Fibroblast of villous mesenchyme (primary cell): Measurements from ENCODE around the gene FOLR3. TPM values are rescaled to one million over a fixed set of nuclear protein-coding genes. Genes with fewer than 3 reads are reported as not detected.
"Not testable (repeated sequence)": the region's sequence is repeated elsewhere in the genome, so short reads cannot be mapped to it uniquely, and the experiment has no call there.

ENCODE experiments used
- DNase-seq: peaks from one replicate; pipeline ENCODE4 v3.0.0-alpha.2; 2010; ENCODE audit warnings: low read depth
- H3K4me3 ChIP-seq: 2 replicates; pipeline ENCODE4 v1.5.1; 2011; ENCODE audit warnings: low read depth, mild to moderate bottlenecking, low read length
- total RNA-seq: library from RNA; depleted of rRNA; stranded (reverse); fragments of >200 nt; gene quantifications from 2 replicates; pipeline ENCODE4 v1.2.3, GENCODE V29; 2012
- TF ChIP-seq, protein P1 (sequence below): IDR thresholded peaks from 2 replicates; pipeline ENCODE4 v1.5.1; 2012; ENCODE audit warnings: low read depth, mild to moderate bottlenecking, low read length; ENCODE audit not compliant: insufficient read depth

The FOLR3 gene
- total RNA-seq, 1 donor: 2.6 TPM

DNA sequence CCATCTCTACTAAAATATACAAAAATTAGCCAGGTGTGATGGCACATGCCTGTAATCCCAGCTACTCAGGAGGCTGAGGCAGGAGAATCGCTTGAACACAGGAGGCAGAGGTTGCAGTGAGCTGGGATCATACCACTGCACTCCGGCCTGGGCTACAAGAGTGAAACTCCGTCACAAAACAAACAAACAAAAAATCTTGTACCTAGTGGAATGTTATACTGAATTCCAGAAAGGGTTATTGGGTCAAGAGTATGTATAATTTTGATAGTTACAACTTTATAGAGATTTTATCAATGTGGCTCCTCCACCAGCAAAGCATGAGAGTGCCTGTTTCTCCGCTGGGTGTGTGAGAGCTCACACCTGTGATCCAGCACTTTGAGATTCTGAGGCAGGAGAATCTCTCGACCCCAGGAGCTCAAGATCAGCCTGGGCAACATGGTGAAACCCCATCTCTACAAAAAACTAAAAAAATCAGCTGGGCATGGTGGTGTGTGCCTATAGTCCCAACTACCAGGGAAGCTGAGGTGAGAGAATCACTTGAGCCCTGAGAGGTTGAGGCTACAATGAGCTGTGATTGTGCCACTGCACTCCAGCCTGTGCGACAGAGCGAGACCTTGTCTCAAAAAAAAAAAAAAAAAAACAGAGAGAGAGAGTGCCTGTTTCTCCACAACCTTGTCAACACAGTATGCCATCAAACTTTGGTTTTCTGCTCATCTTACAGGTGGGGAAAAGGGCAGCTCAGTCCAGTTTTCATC, 43.7 kb downstream of the FOLR3 start:
- DNase-seq: no peak
- TF ChIP-seq, protein P1, sequence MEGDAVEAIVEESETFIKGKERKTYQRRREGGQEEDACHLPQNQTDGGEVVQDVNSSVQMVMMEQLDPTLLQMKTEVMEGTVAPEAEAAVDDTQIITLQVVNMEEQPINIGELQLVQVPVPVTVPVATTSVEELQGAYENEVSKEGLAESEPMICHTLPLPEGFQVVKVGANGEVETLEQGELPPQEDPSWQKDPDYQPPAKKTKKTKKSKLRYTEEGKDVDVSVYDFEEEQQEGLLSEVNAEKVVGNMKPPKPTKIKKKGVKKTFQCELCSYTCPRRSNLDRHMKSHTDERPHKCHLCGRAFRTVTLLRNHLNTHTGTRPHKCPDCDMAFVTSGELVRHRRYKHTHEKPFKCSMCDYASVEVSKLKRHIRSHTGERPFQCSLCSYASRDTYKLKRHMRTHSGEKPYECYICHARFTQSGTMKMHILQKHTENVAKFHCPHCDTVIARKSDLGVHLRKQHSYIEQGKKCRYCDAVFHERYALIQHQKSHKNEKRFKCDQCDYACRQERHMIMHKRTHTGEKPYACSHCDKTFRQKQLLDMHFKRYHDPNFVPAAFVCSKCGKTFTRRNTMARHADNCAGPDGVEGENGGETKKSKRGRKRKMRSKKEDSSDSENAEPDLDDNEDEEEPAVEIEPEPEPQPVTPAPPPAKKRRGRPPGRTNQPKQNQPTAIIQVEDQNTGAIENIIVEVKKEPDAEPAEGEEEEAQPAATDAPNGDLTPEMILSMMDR: no peak

DNA sequence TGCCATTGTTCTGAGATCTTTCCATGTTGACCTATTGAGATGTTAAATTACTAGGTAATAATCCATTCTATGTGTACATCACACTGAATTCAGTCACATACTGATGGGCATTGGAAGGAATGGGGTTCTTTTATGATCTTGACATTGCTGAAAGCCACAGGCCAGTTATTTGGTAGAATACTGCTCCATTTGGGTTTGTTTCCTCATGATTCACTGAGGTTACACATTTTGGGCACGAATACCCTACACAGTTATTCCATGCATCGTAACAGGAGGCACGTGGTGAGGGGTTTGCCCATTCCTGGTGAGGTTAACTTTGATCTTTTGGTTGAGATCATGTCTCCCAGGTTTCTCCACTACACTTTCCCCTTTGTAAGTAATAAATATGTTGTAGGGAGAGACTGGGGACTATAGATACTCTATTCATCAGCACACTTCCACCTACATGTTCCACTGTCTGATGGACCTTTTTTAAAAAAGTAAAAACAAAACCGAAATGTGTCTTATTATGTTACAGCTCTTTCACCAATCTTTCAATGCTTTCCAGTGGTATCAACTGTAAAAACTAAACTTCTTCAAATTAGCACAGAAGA, 44.4 kb downstream of the FOLR3 start:
- TF ChIP-seq, protein P1: no peak
- no peak for DNase-seq

More for the DNA sequence above, 43.7 kb downstream of the FOLR3 start:
- H3K4me3 ChIP-seq: no peak overlapping the region

DNA sequence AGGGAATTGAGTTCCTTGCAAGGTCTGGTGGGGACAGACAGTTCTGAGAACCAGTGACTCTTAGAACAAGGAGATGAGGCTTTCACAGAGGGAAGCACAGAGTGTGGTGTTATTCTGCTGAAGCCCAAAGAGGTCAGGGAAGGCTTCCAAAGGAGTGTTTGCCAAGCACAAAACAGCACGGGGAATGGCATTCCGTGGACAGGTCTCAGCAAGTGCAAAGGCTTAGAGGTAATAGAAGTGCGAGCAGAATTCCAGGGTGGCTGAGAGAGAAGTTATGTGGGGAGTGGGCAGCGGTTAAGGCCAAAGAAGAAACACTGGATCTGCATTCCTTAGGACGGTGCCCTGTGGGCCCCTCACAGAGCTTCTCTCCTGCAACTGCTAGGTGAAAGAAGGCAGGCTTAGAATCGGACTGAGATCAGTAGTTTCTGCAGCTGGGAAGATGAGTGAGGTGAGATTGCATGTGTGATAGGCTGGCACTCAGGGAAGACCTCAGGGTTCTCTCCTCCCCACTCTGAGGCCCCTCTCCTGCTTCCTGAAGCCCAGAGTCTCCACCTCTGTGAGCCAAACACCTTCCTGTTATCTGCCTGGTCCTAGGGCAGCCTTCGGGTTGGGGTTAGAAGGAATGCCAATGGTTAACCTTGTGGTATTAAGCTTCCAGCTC, 45.5 kb downstream of the FOLR3 start:
- not testable (repeated sequence) for H3K4me3 ChIP-seq, DNase-seq

More for the DNA sequence above, 44.4 kb downstream of the FOLR3 start:
- no peak overlapping the region for H3K4me3 ChIP-seq

DNA sequence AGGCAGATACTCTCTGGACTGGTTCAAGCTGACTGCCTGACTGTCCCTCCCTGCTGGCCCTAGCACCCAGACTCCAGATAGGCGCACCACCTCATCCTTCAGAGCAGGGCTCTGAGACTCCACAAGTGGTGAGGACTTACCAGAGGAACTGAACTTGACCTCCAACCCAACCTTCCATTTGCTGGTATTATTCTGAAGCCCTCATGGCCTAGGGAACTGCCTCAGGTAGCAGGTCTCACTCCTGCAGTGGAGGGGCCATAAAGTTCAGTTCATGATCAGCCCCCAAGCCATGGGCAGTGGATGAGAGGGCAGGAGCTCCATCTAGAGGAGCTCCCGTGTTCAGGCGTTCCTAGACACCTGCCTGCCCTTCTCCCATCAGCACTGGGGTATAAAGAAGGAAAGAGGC, 46.0 kb downstream of the FOLR3 start:
- not testable (repeated sequence) for DNase-seq, H3K4me3 ChIP-seq
- TF ChIP-seq, protein P1: peak; percentile 25

DNA sequence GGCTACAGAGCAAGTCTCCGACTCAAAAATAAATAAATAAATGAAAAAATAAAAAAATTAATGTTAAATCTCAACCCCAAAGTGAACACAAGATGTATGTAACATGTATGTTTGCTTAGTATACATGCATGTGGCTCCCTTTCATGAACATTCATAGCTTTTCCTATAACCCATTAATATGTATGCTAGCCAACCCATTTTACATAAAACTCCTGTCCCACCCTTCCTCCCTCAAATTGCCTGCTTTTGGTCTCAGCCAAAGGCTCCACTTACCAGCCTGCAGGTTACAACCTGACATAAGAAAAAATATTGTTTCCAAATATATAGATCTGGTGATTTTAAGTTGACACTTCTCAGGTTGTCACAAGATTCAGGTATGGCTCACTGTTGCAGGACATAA, 52.7 kb downstream of the FOLR3 start:
- no peak for DNase-seq
- TF ChIP-seq, protein P1: no peak
- H3K4me3 ChIP-seq: no peak overlapping the region

Other genes with a start within 250 kb of the FOLR3 start
- 9.1 and 9.7 TPM in 2 replicates for gene XNDC1N, start 207.1 kb upstream of the FOLR3 start, total RNA-seq
- gene RNF121, start 206.7 kb upstream of the FOLR3 start, total RNA-seq: 24.5 and 27.2 TPM in 2 replicates
- gene IL18BP, start 136.8 kb upstream of the FOLR3 start, total RNA-seq: 2.6 and 4.2 TPM in 2 replicates
- 158 and 169 TPM in 2 replicates for gene NUMA1, start 55.2 kb upstream of the FOLR3 start, total RNA-seq
- 4.3 and 5.5 TPM in 2 replicates for gene LRRC51, start 54.9 kb upstream of the FOLR3 start, total RNA-seq
- gene LAMTOR1, start 32.4 kb upstream of the FOLR3 start, total RNA-seq: 155 and 174 TPM in 2 replicates
- gene TOMT, start 29.8 kb upstream of the FOLR3 start, total RNA-seq: not detected in 2 replicates
- 32.8 and 48.3 TPM in 2 replicates for gene ANAPC15, start 23.0 kb upstream of the FOLR3 start, total RNA-seq
- not detected in 2 replicates for gene FOLR1, start 56.4 kb downstream of the FOLR3 start, total RNA-seq
- not detected in 2 replicates for gene FOLR2, start 81.1 kb downstream of the FOLR3 start, total RNA-seq
- gene INPPL1, start 89.0 kb downstream of the FOLR3 start, total RNA-seq: 123 and 163 TPM in 2 replicates
- not detected in 2 replicates for gene PHOX2A, start 108.5 kb downstream of the FOLR3 start, total RNA-seq